GM12878 (cell line): ENCODE results near the gene ANKRD55. TPM values are rescaled to one million over a fixed set of nuclear protein-coding genes. Genes with fewer than 3 reads are reported as not detected.

Experiments
- ATAC-seq: fragments of 200-7000 bp; cut with Tn5 transposase; 3 replicates; pipeline ENCODE4 v1.9.1; 2020; ENCODE audit warnings: mild to moderate bottlenecking, moderate library complexity
- BruUV-seq: library from RNA; stranded (reverse); fragments of 400-500 nt; replicated peaks from 2 replicates; lab custom pipeline; 2021; lab: Mats Ljungman, UMichigan
- CTCF ChIA-PET: fragments of 300-600 bp; sonication (Branson Sonifier 250); formaldehyde crosslinking; extraction: SDS; loops from one replicate; lab custom pipeline; 2021; ENCODE audit warnings: inconsistent platforms; lab: Yijun Ruan, JAX
- POLR2A ChIA-PET: fragments of 350-600 bp; formaldehyde crosslinking; extraction: SDS; loops from one replicate; lab custom pipeline; 2021; ENCODE audit warnings: inconsistent platforms; lab: Charles Lee
- RAD21 ChIA-PET: fragments of 300-600 bp; sonication (Branson Sonifier 250); formaldehyde crosslinking; loops from one replicate; lab custom pipeline; 2023; ENCODE audit warnings: antibody characterized with exemption; ENCODE audit not compliant: unreplicated experiment; lab: Charles Lee
- SMC1A ChIA-PET: fragments of 300-600 bp; sonication (Branson Sonifier 250); formaldehyde crosslinking; loops from one replicate; lab custom pipeline; 2023; ENCODE audit not compliant: unreplicated experiment, uncharacterized antibody; lab: Charles Lee
- DNase-seq: peaks from one replicate; pipeline ENCODE4 v3.0.0-alpha.2; 2011; ENCODE audit warnings: low read depth, low spot score
- FAIRE-seq: peaks from 3 replicates; lab custom pipeline; 2011; peaks lifted over from hg19 to GRCh38; lab: Jason Lieb, UNC
- H2AFZ ChIP-seq: 2 replicates; pipeline ENCODE4 v1.6.0; 2011; ENCODE audit warnings: low read depth, low read length, control low read depth; ENCODE audit not compliant: control insufficient read depth
- H3K27ac ChIP-seq: 2 replicates; pipeline ENCODE4 v1.5.1; 2011; ENCODE audit warnings: control low read depth; ENCODE audit not compliant: control insufficient read depth, insufficient read depth
- H3K27me3 ChIP-seq, 2 experiments: replicated peaks in 1 of 2; 2 replicates each; pipeline versions ENCODE4 v1.6.0 to v1.6.1; 2011; ENCODE audit warnings: low read length in 1 of 2; ENCODE audit not compliant: control insufficient read depth in 2 of 2, insufficient read depth in 2 of 2
- H3K36me3 ChIP-seq, 2 experiments: 2 replicates each; pipeline ENCODE4 v1.5.1; 2011; ENCODE audit warnings: low read length in 1 of 2; ENCODE audit not compliant: control insufficient read depth in 2 of 2, insufficient read depth in 2 of 2
- H3K4me1 ChIP-seq: 2 replicates; pipeline ENCODE4 v1.6.1; 2011; ENCODE audit warnings: mild to moderate bottlenecking, low read length, moderate library complexity, mixed read lengths; ENCODE audit not compliant: control insufficient read depth, insufficient read depth
- H3K4me2 ChIP-seq: 2 replicates; pipeline ENCODE4 v1.6.0; 2011; ENCODE audit warnings: control low read depth; ENCODE audit not compliant: control insufficient read depth, insufficient read depth
- H3K4me3 ChIP-seq: fragments of 200-600 bp; sonication (generic); 2 replicates; pipeline ENCODE4 v1.5.1; 2016
- H3K79me2 ChIP-seq: 2 replicates; pipeline ENCODE4 v1.6.0; 2011; ENCODE audit warnings: low read length; ENCODE audit not compliant: control insufficient read depth, insufficient read depth
- H3K9ac ChIP-seq: 2 replicates; pipeline ENCODE4 v1.8.0; 2011; ENCODE audit warnings: low read length, control low read depth, mixed read lengths; ENCODE audit not compliant: control insufficient read depth, insufficient read depth
- H3K9me3 ChIP-seq: replicated peaks from 3 replicates; pipeline ENCODE4 v1.5.1; 2011; ENCODE audit warnings: mild to moderate bottlenecking, low read length; ENCODE audit not compliant: control insufficient read depth, insufficient read depth
- H4K20me1 ChIP-seq: 2 replicates; pipeline ENCODE4 v1.6.0; 2011; ENCODE audit not compliant: control insufficient read depth, insufficient read depth
- BCL11A ChIP-seq: IDR thresholded peaks from 2 replicates; pipeline ENCODE4 v1.6.1; 2011; ENCODE audit warnings: low read depth, low read length
- MTA3 ChIP-seq: IDR thresholded peaks from 2 replicates; pipeline ENCODE4 v1.6.1; 2012; ENCODE audit warnings: low read length, inconsistent platforms, borderline replicate concordance
- NFYB ChIP-seq: IDR thresholded peaks from 2 replicates; pipeline ENCODE4 v1.6.1; 2011; ENCODE audit warnings: low read depth, mild to moderate bottlenecking, low read length, improper control_type of control experiment, moderate library complexity; ENCODE audit not compliant: insufficient read depth
- RFX5 ChIP-seq: IDR thresholded peaks from 2 replicates; pipeline ENCODE4 v1.6.1; 2011; ENCODE audit warnings: low read depth, low read length, improper control_type of control experiment
- WGBS: methylation state at CpG from one replicate; pipeline ENCODE4 v1.1.6; 2016; ENCODE audit warnings: low lambda C conversion rate; ENCODE audit not compliant: insufficient replicate concordance, insufficient coverage; ENCODE audit errors: missing lambda C conversion rate; 5-methylcytosine and 5-hydroxymethylcytosine counted together
- in situ Hi-C: fragments of 300-500 bp; cut with MboI; formaldehyde crosslinking; loops from 9 replicates; pipeline ENCODE4 v1.14.3; 2018; ENCODE audit warnings: mixed read lengths
- intact Hi-C: fragments of 100-400 bp; cut with micrococcal nuclease; formaldehyde crosslinking; loops from one replicate; pipeline ENCODE4 v1.14.2; 2022; ENCODE audit not compliant: unreplicated experiment
- polyA plus RNA-seq, 11 experiments: library from polyadenylated mRNA; depleted of rRNA in 4 of 11; unstranded in 6 of 11; stranded (reverse) in 5 of 11; fragments of >200 nt; fragmentation: Nextera tagmentation in 4 of 11; fragmentation: Illumina TruSeq in 1 of 11; extraction: Ambion mirVana in 4 of 11; extraction: Trizol in 1 of 11; gene quantifications; 1 replicate in 1 of 11; 2 replicates in 10 of 11; pipeline versions ENCODE4 v1.2.1 to v1.2.3, GENCODE V29; 2011 to 2016; ENCODE audit warnings: inconsistent platforms in 2 of 11, missing spikeins in 2 of 11, low read depth in 1 of 11
- total RNA-seq, 4 experiments: library from RNA; depleted of rRNA in 3 of 4; stranded (reverse); fragments of >200 nt in 3 of 4; fragmentation: Illumina TruSeq in 1 of 4; extraction: Trizol in 1 of 4; gene quantifications; 2 replicates each; pipeline versions ENCODE4 v1.2.1 to v1.2.3, GENCODE V29; 2013 to 2021

The ANKRD55 gene
- total and polyA plus RNA-seq, 10 of the 15 experiments (the other 5 are each of a cell fraction or from before 2014, with no cell fraction given) = 0.04 TPM; not detected in 9

GRCh38 chr5:56229111-56229510, 4.0 kb downstream of the ANKRD55 start:
- H4K20me1 ChIP-seq = no peaks in the 10 kb centered on the region
- intact Hi-C loops = no loop called here
- ChIA-PET POLR2A (interaction anchor here (0.7 kb wide), 1 partner anchor 467 kb away, joined by 7 read pairs; no protein-coding TSS in a partner anchor), SMC1A (interaction anchor here (0.8 kb wide), 1 partner anchor 81 kb away, joined by 3 read pairs; no protein-coding TSS in a partner anchor), RAD21 (interaction anchor here (0.6 kb wide), 1 partner anchor 293 kb away, joined by 4 read pairs; no protein-coding TSS in a partner anchor), CTCF (interaction anchor here (0.7 to 0.8 kb wide), 2 partner anchors 13 to 292 kb away, joined by 3 read pairs; no protein-coding TSS in a partner anchor)
- H3K4me1 ChIP-seq = no peaks in the 10 kb centered on the region
- no peak overlapping the region for H3K27ac ChIP-seq
- no peaks in the 10 kb centered on the region for H3K36me3 ChIP-seq
- no peak overlapping the region for H2AFZ ChIP-seq
- no TSS peak for BruUV-seq
- H3K4me2 ChIP-seq = no peak overlapping the region
- in situ Hi-C loops = no loop called here
- 44% methylated on average over 7 of the region's 7 CpGs for WGBS
- H3K9me3 ChIP-seq = no peaks in the 10 kb centered on the region; the same call in 2 of the 3 replicates
- no peaks in the 10 kb centered on the region for H3K27me3 ChIP-seq
- no peak for ATAC-seq
- no peak overlapping the region for H3K4me3 ChIP-seq
- no peaks in the 10 kb centered on the region for H3K79me2 ChIP-seq
- DNase-seq = no peak
- no peak for TF ChIP-seq BCL11A
- TF ChIP-seq RFX5 = no peak
- no peak for TF ChIP-seq MTA3
- no peak for FAIRE-seq
- no peak overlapping the region for H3K9ac ChIP-seq

GRCh38 chr5:56228631-56229030, 4.5 kb downstream of the ANKRD55 start:
- 59% methylated on average over 6 of the region's 6 CpGs for WGBS
- Histone ChIP-seq H3K36me3 (no peaks in the 10 kb centered on the region), H2AFZ (no peak overlapping the region), H3K4me3 (no peak overlapping the region), H3K9me3 (no peaks in the 10 kb centered on the region; the same call in 2 of the 3 replicates), H3K27ac (no peak overlapping the region), H3K9ac (no peak overlapping the region), H3K4me2 (no peak overlapping the region), H4K20me1 (no peaks in the 10 kb centered on the region), H3K79me2 (no peaks in the 10 kb centered on the region), H3K4me1 (no peaks in the 10 kb centered on the region), H3K27me3 (no peaks in the 10 kb centered on the region)
- CTCF ChIA-PET = interaction anchor here (0.8 kb wide), 1 partner anchor 12 kb away, joined by 3 read pairs; no protein-coding TSS in a partner anchor
- in situ Hi-C loops (no loop called here), intact Hi-C loops (no loop called here)
- RAD21 ChIA-PET = no interaction called here
- no peak for FAIRE-seq
- SMC1A ChIA-PET = interaction anchor here (1.2 kb wide), 1 partner anchor 23 kb away, joined by 3 read pairs; no protein-coding TSS in a partner anchor
- TF ChIP-seq NFYB = no peak
- no TSS peak for BruUV-seq
- POLR2A ChIA-PET = interaction anchor here (0.7 kb wide), 1 partner anchor 467 kb away, joined by 7 read pairs; no protein-coding TSS in a partner anchor
- DNase-seq = no peak
- ATAC-seq = no peak
